22Rv1 (cell line): Measurements from ENCODE around the gene PUS10.

Source experiments
- ZFX ChIP-seq: fragments of 450-650 bp; IDR thresholded peaks from 2 replicates; pipeline ENCODE4 v1.6.1; 2017; ENCODE audit warnings: antibody characterized with exemption, borderline replicate concordance
- TF ChIP-seq, protein P1 (sequence below): fragments of 450-650 bp; IDR thresholded peaks from 2 replicates; pipeline ENCODE4 v1.5.1; 2017; ENCODE audit warnings: mild to moderate bottlenecking

DNA sequence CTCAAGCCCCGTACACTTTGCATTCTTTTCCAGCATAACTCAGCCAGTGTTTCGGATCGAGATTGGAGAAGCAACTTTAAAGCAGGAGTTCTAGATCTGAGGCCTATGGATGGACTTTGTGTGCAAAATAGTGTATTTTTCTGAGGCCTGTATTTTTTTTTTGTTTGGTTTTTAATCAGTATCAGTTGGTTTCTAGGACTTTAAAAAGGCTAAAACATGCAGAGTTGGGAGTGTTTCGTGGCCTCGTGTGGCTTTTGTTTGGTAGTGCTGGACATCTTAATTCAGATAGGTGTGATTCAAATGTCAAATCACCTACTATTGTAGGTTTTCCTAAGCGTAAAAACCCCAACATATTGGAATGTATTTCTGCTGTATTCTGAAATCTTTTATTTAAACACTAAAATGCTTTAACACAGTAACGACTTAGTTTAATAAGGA lies 282 bp upstream of the PUS10 start:
- TF ChIP-seq, protein P1, sequence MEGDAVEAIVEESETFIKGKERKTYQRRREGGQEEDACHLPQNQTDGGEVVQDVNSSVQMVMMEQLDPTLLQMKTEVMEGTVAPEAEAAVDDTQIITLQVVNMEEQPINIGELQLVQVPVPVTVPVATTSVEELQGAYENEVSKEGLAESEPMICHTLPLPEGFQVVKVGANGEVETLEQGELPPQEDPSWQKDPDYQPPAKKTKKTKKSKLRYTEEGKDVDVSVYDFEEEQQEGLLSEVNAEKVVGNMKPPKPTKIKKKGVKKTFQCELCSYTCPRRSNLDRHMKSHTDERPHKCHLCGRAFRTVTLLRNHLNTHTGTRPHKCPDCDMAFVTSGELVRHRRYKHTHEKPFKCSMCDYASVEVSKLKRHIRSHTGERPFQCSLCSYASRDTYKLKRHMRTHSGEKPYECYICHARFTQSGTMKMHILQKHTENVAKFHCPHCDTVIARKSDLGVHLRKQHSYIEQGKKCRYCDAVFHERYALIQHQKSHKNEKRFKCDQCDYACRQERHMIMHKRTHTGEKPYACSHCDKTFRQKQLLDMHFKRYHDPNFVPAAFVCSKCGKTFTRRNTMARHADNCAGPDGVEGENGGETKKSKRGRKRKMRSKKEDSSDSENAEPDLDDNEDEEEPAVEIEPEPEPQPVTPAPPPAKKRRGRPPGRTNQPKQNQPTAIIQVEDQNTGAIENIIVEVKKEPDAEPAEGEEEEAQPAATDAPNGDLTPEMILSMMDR = no peak
- no peak for TF ChIP-seq ZFX
